GM10847 (cell line): ENCODE measurements around the gene HES6.

ENCODE experiments used
- POLR2A ChIP-seq: IDR thresholded peaks from 2 replicates; pipeline ENCODE4 v1.6.1; 2011; ENCODE audit not compliant: insufficient read length; ENCODE audit errors: extremely low read depth

HES6 gene

GRCh38 chr2:238262496-238263122 is 22.8 kb upstream of the HES6 start:
- TF ChIP-seq POLR2A, result no peak

DNA sequence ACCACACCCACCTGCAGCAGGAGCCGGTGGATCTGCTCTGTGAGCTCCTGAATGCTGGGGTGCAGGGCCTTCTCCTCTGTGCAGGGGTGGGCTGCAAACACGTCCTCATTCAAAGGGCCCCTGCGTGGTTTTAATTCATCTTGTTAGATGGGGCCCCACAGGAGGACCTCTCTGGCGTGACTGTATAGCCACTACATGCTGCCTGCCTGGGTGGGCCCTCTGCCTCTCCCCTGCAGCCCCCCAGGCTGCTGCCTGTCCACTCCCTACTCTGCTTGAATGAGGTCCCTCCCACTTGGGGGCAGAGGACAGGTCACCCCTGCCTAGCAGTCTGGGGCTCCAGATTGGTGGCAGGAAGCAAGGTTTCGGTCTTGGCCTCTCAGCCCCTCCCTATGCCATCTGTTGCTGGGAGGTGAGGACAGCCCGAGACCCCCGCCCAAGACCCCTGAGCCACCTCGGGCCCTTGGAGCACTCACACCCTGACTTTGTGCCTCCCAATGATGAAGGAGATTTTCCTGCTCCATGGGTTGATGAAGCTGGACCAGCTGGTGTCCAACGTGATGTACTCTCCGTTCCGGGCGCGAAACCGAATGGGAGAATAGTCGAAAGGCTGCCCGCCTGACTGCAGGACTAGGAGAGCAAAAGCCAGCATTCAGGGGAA is 22.0 kb upstream of the HES6 start:
- no peak for TF ChIP-seq POLR2A

DNA sequence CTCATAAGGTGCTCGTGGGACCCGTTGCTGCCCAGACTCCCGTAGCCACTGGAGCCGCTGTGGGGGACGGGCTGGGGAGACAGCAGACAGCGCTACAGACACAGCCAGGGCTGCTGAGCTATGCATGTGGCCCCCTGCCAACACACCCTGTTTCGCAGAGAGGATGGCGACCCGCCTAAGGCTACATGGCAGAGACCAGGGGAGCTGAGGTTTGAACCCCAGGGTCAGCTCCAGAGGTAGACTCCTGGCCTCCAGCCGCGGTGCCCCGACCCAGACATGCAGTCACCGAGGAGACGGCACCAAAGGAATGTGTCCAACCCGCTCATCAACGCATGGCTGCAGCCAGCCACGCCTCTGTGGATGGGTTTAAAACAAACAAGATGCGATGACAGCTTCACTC is 21.0 kb upstream of the HES6 start:
- TF ChIP-seq POLR2A, result no peak

GRCh38 chr2:238259061-238260020 is 19.5 kb upstream of the HES6 start:
- TF ChIP-seq POLR2A, result no peak

DNA sequence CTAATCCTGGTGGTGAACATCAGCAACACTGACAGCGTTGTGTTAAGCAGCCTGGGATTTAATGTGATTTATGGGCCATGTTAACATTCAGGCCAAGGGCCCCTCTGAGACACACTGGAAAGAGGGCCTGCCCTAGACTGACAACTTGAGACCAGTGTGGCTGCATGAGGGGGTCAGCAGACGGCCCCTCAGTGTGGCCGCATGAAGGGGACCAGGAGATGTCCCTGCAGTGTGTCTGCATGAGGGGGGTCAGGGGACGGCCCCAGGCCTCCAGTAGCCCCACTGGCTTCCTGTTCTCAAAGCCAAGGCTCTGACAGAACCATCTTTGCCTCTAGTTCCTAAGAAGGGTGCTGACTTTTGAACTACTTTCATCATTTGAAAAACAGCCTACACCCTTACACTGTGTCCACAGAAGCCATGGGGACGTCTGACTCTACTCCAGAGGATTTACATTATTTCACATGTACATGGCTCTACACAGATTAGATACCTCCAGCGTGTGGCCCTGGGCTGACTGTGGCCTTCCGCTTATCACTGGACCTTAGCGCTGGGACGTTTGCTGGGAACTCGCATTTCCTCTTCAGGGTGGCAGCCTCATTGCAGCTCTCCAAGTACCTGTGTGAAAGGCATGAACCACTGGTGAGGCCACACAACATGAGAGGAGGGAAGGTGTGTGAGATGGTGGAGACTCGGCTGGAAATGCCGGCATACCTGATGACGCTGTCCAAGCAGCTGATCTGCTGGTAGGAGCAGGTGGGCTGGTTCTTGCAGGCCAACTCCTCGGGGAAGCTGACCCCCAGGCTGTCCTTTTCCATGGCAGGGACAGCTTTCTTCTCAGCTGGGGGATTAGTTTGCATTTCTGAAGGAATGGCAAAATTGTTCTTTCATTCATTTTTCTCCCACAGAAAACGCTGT is 18.2 kb upstream of the HES6 start:
- TF ChIP-seq POLR2A, result no peak

- TF ChIP-seq POLR2A, result no peak
Observed at GRCh38 chr2:238256594-238257104, 16.8 kb upstream of the HES6 start.

DNA sequence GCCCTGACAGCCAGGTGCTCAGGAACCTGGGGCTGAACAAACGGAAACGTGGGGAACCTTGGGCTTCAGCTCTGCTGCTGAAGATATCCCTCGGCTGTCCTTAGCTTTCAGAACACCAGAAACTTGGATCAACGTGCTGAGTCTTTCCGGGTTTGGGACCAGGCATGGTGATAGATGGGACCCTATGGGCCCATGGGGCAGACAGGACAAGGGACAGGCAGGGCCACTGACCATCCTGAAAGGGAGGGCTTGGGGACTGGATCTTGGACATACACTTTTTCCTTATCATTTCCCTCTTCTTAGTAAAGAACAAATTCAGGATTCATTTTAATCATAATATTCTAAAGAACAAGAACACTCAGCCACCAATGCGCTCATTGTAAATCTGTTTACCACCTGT is 16.3 kb upstream of the HES6 start:
- no peak for TF ChIP-seq POLR2A

DNA sequence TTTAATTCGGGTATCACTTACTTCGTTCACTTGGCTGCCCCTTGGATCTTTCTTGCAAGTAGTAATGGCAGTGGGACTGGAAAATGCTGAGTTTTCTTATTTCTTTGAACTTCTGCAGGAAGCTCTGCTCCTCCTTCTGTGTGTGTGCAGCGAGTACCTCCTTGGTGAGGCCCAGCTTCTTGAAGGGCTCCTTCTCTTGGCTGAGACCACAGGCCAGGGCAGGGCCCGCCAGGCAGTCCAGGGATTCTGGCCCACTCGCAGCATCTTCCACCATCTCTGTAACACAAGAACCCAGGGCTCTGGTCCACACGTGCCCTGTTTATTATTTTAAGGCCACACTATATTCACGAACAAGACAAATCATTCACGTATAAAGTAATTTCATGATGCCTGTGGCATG is 15.8 kb upstream of the HES6 start:
- no peak for TF ChIP-seq POLR2A

DNA sequence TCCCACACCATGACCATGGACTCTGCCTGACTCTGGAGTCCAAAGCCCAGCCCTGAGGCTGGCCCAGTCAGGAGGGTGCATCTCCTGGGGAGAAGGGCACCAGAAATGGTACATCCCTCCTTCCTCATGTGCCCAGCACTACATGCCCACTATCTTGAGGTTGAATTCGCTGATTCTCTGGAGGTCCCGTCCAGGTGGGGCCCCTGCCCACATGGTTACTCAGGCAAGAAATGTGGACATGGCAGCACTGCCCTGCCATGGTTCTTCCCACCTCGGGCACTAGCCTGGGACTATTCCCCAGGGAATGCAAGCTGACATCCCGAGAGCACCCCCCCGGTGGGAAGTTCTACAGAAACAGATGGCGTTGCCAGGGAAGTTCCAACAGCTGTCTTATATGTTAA is 15.3 kb upstream of the HES6 start:
- TF ChIP-seq POLR2A, result no peak

DNA sequence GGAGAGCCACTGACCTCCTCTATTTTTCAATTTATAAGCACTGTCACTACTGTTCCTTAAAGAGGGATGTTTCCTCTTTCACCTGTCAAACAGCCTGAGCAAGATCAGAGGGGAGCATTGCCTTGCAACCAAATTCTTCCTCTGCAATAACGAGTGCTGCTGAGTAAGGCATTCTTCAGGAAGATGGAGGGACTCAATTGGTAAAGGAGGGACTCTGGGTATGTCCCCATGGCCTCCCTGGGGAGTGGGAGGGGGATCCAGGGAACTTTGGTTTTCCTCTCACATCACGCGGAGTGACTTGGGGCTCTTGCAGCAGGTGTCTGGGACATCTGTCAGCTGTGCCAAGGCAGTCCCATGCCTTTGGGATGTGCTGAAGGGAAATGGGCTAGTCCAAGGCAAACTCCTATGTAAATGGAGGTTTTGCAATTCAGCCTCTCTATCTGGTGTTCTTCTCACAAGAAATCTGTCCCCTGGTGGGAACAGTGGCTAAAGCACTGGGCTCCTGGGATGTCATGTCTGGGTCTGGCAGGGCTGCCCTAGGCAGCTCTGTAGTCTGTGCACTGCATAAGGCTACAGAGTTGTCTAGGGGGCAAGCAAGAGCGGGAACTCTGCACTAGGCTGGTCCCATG is 14.4 kb upstream of the HES6 start:
- TF ChIP-seq POLR2A, result no peak

DNA sequence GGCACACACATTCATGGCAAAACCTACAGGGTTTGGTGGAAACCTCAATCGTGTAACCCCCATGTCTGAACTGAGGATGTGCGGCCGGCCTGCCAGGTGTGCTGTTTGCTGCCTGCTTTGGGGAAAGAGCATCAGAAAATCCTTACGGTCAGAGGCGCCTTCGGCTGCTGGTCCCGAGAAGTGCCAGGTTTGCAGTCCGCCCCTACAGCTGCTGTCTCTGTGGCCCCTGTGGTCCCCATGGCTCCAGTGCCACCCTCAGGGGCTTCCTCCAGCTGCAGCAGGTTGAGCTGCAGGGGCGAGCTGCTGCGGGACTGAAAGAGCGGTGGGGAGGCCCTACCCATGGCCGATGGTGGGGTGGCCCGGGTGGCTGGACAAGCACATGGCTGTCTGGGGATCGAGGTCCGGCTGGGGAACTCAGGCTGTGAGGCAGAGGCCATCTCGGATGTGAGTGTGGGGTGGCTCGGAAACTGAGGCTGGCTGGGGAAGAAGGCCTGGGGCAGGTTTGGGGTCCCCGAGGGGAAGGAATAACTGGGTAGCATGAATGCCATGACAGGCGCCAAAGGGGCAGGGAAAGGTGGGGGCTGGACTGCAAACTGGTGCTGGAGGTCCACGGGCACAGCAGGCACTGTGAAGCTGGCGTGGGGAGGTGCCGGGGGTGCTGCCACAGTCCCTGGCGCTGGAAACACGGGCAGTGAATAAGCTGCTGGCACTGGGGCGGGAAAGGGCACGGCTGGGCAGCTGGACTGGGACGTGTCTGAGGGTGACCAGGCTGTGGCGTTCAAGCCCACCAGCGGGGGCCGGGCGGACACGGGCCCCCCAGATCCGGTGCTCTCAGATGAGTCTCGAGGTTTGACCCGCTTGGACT is 13.2 kb upstream of the HES6 start:
- TF ChIP-seq POLR2A, result no peak

- no peak for TF ChIP-seq POLR2A
Observed at GRCh38 chr2:238251986-238252385, 12.1 kb upstream of the HES6 start.

DNA sequence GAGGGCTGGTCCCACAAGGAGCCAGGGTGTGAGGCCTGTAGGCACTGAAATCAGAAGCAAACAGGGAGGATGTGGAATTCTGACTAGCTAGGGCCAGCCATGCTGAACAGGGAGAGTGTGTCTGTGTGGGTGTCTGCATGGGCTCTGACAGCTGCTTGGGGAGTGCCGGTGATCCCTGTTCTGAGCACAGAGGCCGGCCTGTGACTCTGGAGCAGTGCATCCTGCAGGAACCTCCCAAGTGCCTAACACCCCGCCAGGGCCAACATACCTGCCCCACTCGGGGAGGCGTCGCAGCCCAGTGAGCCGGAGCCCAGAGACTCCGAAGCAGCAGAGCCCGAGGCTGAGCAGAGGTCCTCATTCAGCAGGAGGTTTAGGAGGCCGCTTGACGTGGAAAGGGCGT is 11.5 kb upstream of the HES6 start:
- no peak for TF ChIP-seq POLR2A

DNA sequence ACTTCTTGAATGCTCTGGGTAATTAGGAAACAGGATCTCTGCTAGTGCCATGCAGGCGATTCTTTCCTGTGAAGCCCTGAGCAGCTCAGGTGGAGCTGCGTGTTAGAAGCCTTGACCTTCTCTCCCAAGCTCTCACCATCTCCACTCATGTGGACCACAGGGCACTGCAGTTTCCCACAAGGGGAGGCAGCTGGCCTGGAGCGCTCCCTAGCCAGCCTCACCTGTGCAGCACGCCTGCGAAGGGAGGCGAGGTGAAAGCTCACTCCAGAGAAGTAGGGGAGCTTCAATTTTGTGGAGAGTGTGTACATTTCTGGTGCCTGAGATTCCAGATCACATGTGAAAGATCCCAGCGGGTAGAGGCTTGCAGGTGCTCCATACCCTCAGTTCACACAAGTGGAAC is 11.1 kb upstream of the HES6 start:
- TF ChIP-seq POLR2A, result no peak
